Gastroesophageal sphincter (tissue), 4 donors: ENCODE data around the gene ASNS. TPM values are rescaled to one million over a fixed set of nuclear protein-coding genes. Genes with fewer than 3 reads are reported as not detected.
A peak's percentile ranks its signal among the peaks of the same experiment; 100 is the strongest.

ENCODE experiments used
- ATAC-seq: fragments of 150-250 bp; one replicate; pipeline ENCODE4 v1.9.1; 2016; ENCODE audit warnings: mild to moderate bottlenecking, moderate library complexity
- H3K27ac ChIP-seq, 4 donors: fragments of 200-600 bp; sonication (generic) in 3 of 4; 1 replicate in 3 of 4; 2 replicates in 1 of 4; pipeline ENCODE4 v1.5.1; 2016 to 2019
- H3K27me3 ChIP-seq: fragments of 200-600 bp; sonication (generic); one replicate; pipeline ENCODE4 v1.5.1; 2019
- H3K36me3 ChIP-seq, 2 donors: fragments of 200-600 bp; sonication (generic); one replicate each; pipeline ENCODE4 v1.5.1; 2019; ENCODE audit warnings: control low read depth in 1 of 2
- H3K4me1 ChIP-seq, 3 donors: fragments of 200-600 bp; sonication (generic); 1 replicate in 2 of 3; 2 replicates in 1 of 3; pipeline ENCODE4 v1.5.1; 2016 to 2019; ENCODE audit warnings: control low read depth in 2 of 3
- H3K4me3 ChIP-seq, 2 donors: fragments of 200-600 bp; sonication (generic); one replicate each; pipeline ENCODE4 v1.5.1; 2019; ENCODE audit warnings: mild to moderate bottlenecking in 1 of 2, moderate library complexity in 1 of 2
- H3K9me3 ChIP-seq, 3 donors: fragments of 200-600 bp; sonication (generic); one replicate each; pipeline ENCODE4 v1.5.1; 2017 to 2019; ENCODE audit warnings: control low read depth in 2 of 3
- CTCF ChIP-seq, 4 experiments: fragments of 200-600 bp in 2 of 4; fragments of 450-650 bp in 2 of 4; sonication (generic) in 1 of 4; IDR thresholded peaks; one replicate each; pipeline ENCODE4 v1.5.1; 2017 to 2019; ENCODE audit warnings: antibody characterized with exemption in 4 of 4, mild to moderate bottlenecking in 2 of 4, moderate library complexity in 2 of 4
- EP300 ChIP-seq: sonication (generic); formaldehyde crosslinking; IDR thresholded peaks from one replicate; pipeline ENCODE4 v1.6.1; 2017; ENCODE audit warnings: antibody characterized with exemption, mild to moderate bottlenecking
- POLR2A ChIP-seq, 2 donors: fragments of 450-650 bp; IDR thresholded peaks; one replicate each; pipeline ENCODE4 v1.6.1; 2017; ENCODE audit warnings: antibody characterized with exemption in 2 of 2, mild to moderate bottlenecking in 2 of 2, moderate library complexity in 1 of 2
- POLR2AphosphoS5 ChIP-seq: sonication (generic); formaldehyde crosslinking; IDR thresholded peaks from one replicate; pipeline ENCODE4 v1.6.1; 2017; ENCODE audit warnings: antibody characterized with exemption
- WGBS, 2 donors: methylation state at CpG; one replicate each; pipeline ENCODE4 v1.1.5; 2018; ENCODE audit warnings: low coverage in 1 of 2; 5-methylcytosine and 5-hydroxymethylcytosine counted together
- total RNA-seq, 4 donors: library from RNA; depleted of rRNA; stranded (reverse); fragments of >200 nt; gene quantifications; one replicate each; pipeline ENCODE4 v1.1.0, GENCODE V29; 2016

The ASNS gene
- total RNA-seq, 4 donors from 2014 or later: 12.9 to 26.0 (median 19.0) TPM

DNA sequence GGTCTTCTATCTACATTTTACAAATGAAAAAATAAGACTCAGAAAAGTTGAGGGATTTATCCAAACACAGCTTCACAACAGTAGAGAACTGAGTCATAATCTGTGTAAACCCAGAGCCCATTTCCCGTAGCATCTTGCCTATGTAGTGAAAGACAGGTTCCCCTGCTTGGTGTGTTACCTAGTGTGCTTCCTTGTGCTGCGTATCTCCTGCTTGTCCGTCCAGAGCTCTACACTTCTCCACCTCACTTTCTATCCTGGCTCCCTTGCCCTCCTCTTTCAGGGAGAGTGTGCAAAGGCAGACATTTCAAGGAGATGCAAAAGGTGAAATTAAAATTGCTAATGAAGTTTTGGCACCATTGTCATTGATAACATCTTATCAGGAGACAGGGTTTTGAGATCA, 1.4 kb upstream of the ASNS start:
- 88 to 90% methylated on average over 3 of the region's 3 CpGs for WGBS, 2 donors
- peaks cover 0 to 7% of the 10 kb centered on the region in 2 donors for H3K36me3 ChIP-seq
- H3K9me3 ChIP-seq: no peaks in the 10 kb centered on the region
- H3K27ac ChIP-seq: no peak overlapping the region
- H3K4me1 ChIP-seq: peaks cover 0 to 16% (median 4%) of the 10 kb centered on the region in 3 donors
- no peak for TF ChIP-seq EP300
- no peak for TF ChIP-seq CTCF (IDR thresholded peaks at IDR 0.05)
- TF ChIP-seq POLR2A (IDR thresholded peaks at IDR 0.05): no peak
- TF ChIP-seq POLR2AphosphoS5: no peak
- H3K27me3 ChIP-seq: no peaks in the 10 kb centered on the region
- no peak for ATAC-seq
- H3K4me3 ChIP-seq: no peak overlapping the region

GRCh38 chr7:97871659-97872024, 566 bp downstream of the ASNS start:
- peak; percentile 8 for ATAC-seq
- TF ChIP-seq EP300 (no peak), CTCF (IDR thresholded peaks at IDR 0.05) (no peak), POLR2AphosphoS5 (no peak), POLR2A (IDR thresholded peaks at IDR 0.05) (no peak)
- H3K9me3 ChIP-seq: no peaks in the 10 kb centered on the region
- peak overlapping the region; percentile 71 to 83 for H3K4me3 ChIP-seq
- 4 to 6% methylated on average over 2 to 4 of the region's 21 CpGs for WGBS, 2 donors
- H3K27ac ChIP-seq: peak overlapping the region; percentile 45 to 90 (median 84)
- no peaks in the 10 kb centered on the region for H3K27me3 ChIP-seq
- peaks cover 0 to 16% (median 4%) of the 10 kb centered on the region in 3 donors for H3K4me1 ChIP-seq
- peaks cover 0 to 9% of the 10 kb centered on the region in 2 donors for H3K36me3 ChIP-seq

DNA sequence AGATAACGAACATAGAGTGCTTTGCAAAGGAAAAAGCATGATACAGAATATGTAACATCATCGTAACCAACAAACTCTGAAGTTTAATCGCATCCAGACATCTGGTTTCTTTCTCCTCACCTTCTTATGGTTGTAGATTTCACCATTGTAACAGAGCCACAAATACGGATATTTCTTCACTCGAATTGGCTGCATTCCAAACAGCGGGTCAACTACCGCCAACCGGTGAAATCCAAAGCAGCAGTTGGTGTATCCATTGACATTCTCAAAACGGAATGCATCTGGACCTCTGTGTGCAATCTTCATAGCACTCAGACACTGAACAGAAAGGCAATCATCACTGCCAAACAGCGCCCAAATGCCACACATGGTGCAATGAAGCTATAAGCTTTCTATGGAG, 3.4 kb downstream of the ASNS start:
- TF ChIP-seq EP300 (no peak), CTCF (IDR thresholded peaks at IDR 0.05) (no peak), POLR2AphosphoS5 (no peak), POLR2A (IDR thresholded peaks at IDR 0.05) (no peak)
- Histone ChIP-seq H3K36me3 (peaks cover 0 to 19% of the 10 kb centered on the region in 2 donors), H3K4me3 (no peak overlapping the region), H3K27me3 (no peaks in the 10 kb centered on the region), H3K9me3 (no peaks in the 10 kb centered on the region), H3K27ac (no peak overlapping the region), H3K4me1 (peaks cover 0 to 16% (median 4%) of the 10 kb centered on the region in 3 donors)
- WGBS, 2 donors: 77 to 85% methylated on average over 10 of the region's 10 CpGs
- no peak for ATAC-seq

DNA sequence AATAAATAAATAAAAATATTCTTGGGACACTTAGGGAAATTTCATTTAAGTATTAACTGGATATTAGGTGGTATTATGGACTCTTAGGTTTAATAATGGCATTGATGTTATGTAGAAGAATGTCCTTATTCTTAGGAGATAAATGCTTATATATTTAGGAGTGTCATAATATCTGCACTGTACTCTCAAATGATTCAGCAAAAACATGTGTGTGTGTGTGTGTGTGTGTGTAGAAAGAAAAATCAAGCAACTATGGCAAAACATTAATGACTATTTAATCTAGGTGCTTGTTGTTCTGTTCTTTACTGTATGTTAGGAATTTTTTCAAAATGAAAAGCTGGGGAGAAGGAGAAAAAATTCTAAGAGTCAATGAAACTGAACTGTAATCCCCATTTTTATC, 3.9 kb downstream of the ASNS start:
- Histone ChIP-seq H3K27ac (no peak overlapping the region), H3K4me1 (peaks cover 0 to 16% (median 4%) of the 10 kb centered on the region in 3 donors), H3K9me3 (no peaks in the 10 kb centered on the region), H3K4me3 (no peak overlapping the region), H3K27me3 (no peaks in the 10 kb centered on the region), H3K36me3 (peaks cover 0 to 24% of the 10 kb centered on the region in 2 donors)
- TF ChIP-seq POLR2A (IDR thresholded peaks at IDR 0.05): no peak
- TF ChIP-seq EP300: no peak
- TF ChIP-seq CTCF (IDR thresholded peaks at IDR 0.05): no peak
- TF ChIP-seq POLR2AphosphoS5: no peak
- ATAC-seq: no peak

GRCh38 chr7:97865104-97865503, 7.1 kb downstream of the ASNS start:
- no peaks in the 10 kb centered on the region for H3K27me3 ChIP-seq
- ATAC-seq: no peak
- no peaks in the 10 kb centered on the region for H3K9me3 ChIP-seq
- peaks cover 0 to 29% of the 10 kb centered on the region in 2 donors for H3K36me3 ChIP-seq
- 85 to 96% methylated on average over 3 of the region's 3 CpGs for WGBS, 2 donors
- no peaks in the 10 kb centered on the region for H3K4me1 ChIP-seq
- H3K27ac ChIP-seq: no peak overlapping the region
- H3K4me3 ChIP-seq: no peak overlapping the region
- TF ChIP-seq EP300 (no peak), POLR2AphosphoS5 (no peak), POLR2A (IDR thresholded peaks at IDR 0.05) (no peak), CTCF (IDR thresholded peaks at IDR 0.05) (no peak)
